NCI-H748 (cell line): ENCODE results near the gene CXCR5.
"Not testable (repeated sequence)": the region's sequence is repeated elsewhere in the genome, so short reads cannot be mapped to it uniquely, and the experiment has no call there.

Source experiments
- DNase-seq: peaks from one replicate; lab custom pipeline; 2025; ENCODE audit not compliant: unreplicated experiment; lab: John Stamatoyannopoulos, UW

CXCR5 gene

GRCh38 chr11:118883368-118884071, at the start of gene CXCR5:
Gene CXCR5, plus strand, starts transcription at chr11:118883892. Its CDS starts 50 bp downstream, at chr11:118883942.
- no peak for DNase-seq

GRCh38 chr11:118834427-118835028, 49.2 kb upstream of the CXCR5 start:
- no peak for DNase-seq

- DNase-seq, result no peak
Measured at GRCh38 chr11:118837868-118838267, 45.8 kb upstream of the CXCR5 start.

- DNase-seq, result no peak
Measured at GRCh38 chr11:118838905-118839553, 44.7 kb upstream of the CXCR5 start.

GRCh38 chr11:118841469-118842242, 42.0 kb upstream of the CXCR5 start:
- no peak for DNase-seq

GRCh38 chr11:118842369-118842768, 41.3 kb upstream of the CXCR5 start:
- DNase-seq, result no peak

GRCh38 chr11:118842843-118843242, 40.8 kb upstream of the CXCR5 start:
- DNase-seq, result not testable (repeated sequence)

- no peak for DNase-seq
Measured at GRCh38 chr11:118843565-118843964, 40.1 kb upstream of the CXCR5 start.

- DNase-seq, result no peak
Measured at GRCh38 chr11:118845369-118845768, 38.3 kb upstream of the CXCR5 start.

- DNase-seq, result no peak
Measured at GRCh38 chr11:118846181-118846935, 37.3 kb upstream of the CXCR5 start.

GRCh38 chr11:118849825-118850224, 33.9 kb upstream of the CXCR5 start:
- DNase-seq, result no peak

- no peak for DNase-seq
Measured at GRCh38 chr11:118851970-118852369, 31.7 kb upstream of the CXCR5 start.

GRCh38 chr11:118853678-118854077, 30.0 kb upstream of the CXCR5 start:
- no peak for DNase-seq

GRCh38 chr11:118856314-118856713, 27.4 kb upstream of the CXCR5 start:
- no peak for DNase-seq

- DNase-seq, result no peak
Measured at GRCh38 chr11:118857385-118857784, 26.3 kb upstream of the CXCR5 start.

GRCh38 chr11:118859973-118860372, 23.7 kb upstream of the CXCR5 start:
- no peak for DNase-seq

- DNase-seq, result no peak
Measured at GRCh38 chr11:118868659-118869058, 15.0 kb upstream of the CXCR5 start.

- DNase-seq, result no peak
Measured at GRCh38 chr11:118870396-118871343, 13.0 kb upstream of the CXCR5 start.

GRCh38 chr11:118872403-118872821, 11.3 kb upstream of the CXCR5 start:
- no peak for DNase-seq

GRCh38 chr11:118873804-118874203, 9.9 kb upstream of the CXCR5 start:
- no peak for DNase-seq
